Ovary (tissue), 9 donors: ENCODE data around the gene DOCK11. TPM values are rescaled to one million over a fixed set of nuclear protein-coding genes. Genes with fewer than 3 reads are reported as not detected.
"Not testable (repeated sequence)": the region's sequence is repeated elsewhere in the genome, so short reads cannot be mapped to it uniquely, and the experiment has no call there.

Experiments used
- DNase-seq, 5 donors: peaks; one replicate each; pipeline ENCODE4 v3.0.0-alpha.2; 2019 to 2020
- H3K27ac ChIP-seq, 2 donors: fragments of 200-600 bp; one replicate each; pipeline versions ENCODE4 v1.5.1 to v1.8.0; 2019 to 2022
- H3K27me3 ChIP-seq: fragments of 200-600 bp; one replicate; pipeline ENCODE4 v1.8.0; 2022
- H3K36me3 ChIP-seq: fragments of 200-600 bp; sonication (generic); one replicate; pipeline ENCODE4 v1.5.1; 2019
- H3K4me1 ChIP-seq: one replicate; pipeline ENCODE4 v1.8.1; 2013; ENCODE audit warnings: mild to moderate bottlenecking, moderate library complexity; ENCODE audit not compliant: insufficient read depth
- H3K4me3 ChIP-seq: fragments of 200-600 bp; sonication (generic); one replicate; pipeline ENCODE4 v1.5.1; 2017
- H3K9me3 ChIP-seq, 2 donors: fragments of 200-600 bp in 1 of 2; sonication (generic) in 1 of 2; one replicate each; pipeline versions ENCODE4 v1.5.1 to v1.8.1; 2013 to 2019; ENCODE audit warnings: mild to moderate bottlenecking in 1 of 2, moderate library complexity in 1 of 2
- EP300 ChIP-seq: sonication (generic); formaldehyde crosslinking; IDR thresholded peaks from one replicate; pipeline ENCODE4 v1.6.1; 2017; ENCODE audit warnings: antibody characterized with exemption
- POLR2A ChIP-seq: fragments of 450-650 bp; IDR thresholded peaks from one replicate; pipeline ENCODE4 v1.6.1; 2017; ENCODE audit warnings: antibody characterized with exemption, mild to moderate bottlenecking, moderate library complexity
- WGBS, 3 donors: extraction: QIAGEN DNeasy Blood & Tissue Kit in 1 of 3; methylation state at CpG; one replicate each; pipeline versions ENCODE4 v1.1.5 to v1.1.7; 2013 to 2017; 5-methylcytosine and 5-hydroxymethylcytosine counted together
- intact Hi-C, 4 donors: fragments of 100-400 bp; cut with DNase I; formaldehyde crosslinking; loops; one replicate each; pipeline versions ENCODE4 v1.11.0 to v1.15.1; 2022 to 2023
- polyA plus RNA-seq, 2 donors: library from polyadenylated mRNA; stranded (reverse); fragments of 200-250 nt in 1 of 2; fragments of 350-450 nt in 1 of 2; fragmentation: Illumina TruSeq in 1 of 2; extraction: RNeasy Lipid Tissue Mini Kit (QIAGEN cat#74804) in 1 of 2; gene quantifications; one replicate each; pipeline ENCODE4 v1.2.3, GENCODE V29; 2013 to 2014
- total RNA-seq, 7 donors: library from RNA; depleted of rRNA in 2 of 7; stranded (reverse); fragments of >200 nt in 2 of 7; fragmentation: NEBNext Ultra II Directional in 3 of 7; extraction: Animal tissue kit (Norgen Biotek cat#: 25700) in 3 of 7; gene quantifications; one replicate each; pipeline versions ENCODE4 v1.1.0 to v1.2.4, GENCODE V29; 2016 to 2023
- TF ChIP-seq, protein P1 (sequence below), 3 donors: fragments of 450-650 bp in 2 of 3; fragments of 200-600 bp in 1 of 3; IDR thresholded peaks; one replicate each; pipeline versions ENCODE4 v1.5.1 to v1.8.0; 2016 to 2022; ENCODE audit warnings: antibody characterized with exemption in 3 of 3, mild to moderate bottlenecking in 1 of 3
- donor health status: DM: no; HTN: no; CAD: no; lungs with moderate emphysema.
- donor health status: DM: no; HTN: no; CAD: no.
- donor health status: Bipolar disorder and iron deficiency.
- donor health status: DM: yes; HTN: yes; CAD: no.
- donor health status: DM: no; HTN: no; CAD: no.
- donor health status: DM: yes; HTN: yes; CAD: no.

The DOCK11 gene
- total and polyA plus RNA-seq, 9 donors = 3.6 to 18.5 (median 6.1) TPM

DNA sequence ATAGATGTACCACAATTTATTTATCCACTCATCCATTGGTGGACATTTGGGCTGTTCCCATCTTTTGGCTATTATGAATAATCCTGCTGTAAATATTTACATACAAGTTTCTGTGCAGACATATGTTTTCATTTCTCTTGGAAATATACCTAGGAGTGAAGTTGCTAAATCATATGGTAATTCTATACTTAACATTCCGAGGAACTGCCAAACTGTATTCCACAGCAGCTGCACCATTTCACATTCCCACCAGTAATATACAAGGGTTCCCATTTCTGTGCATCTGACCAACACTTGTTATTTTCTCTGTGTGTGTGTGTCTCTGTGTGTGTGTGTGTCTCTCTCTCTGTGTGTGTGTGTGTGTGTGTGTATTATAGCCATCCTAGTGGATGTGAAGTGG is 15.4 kb upstream of the DOCK11 start:
- 56 to 79% (median 67%) methylated on average over 1 of the region's 1 CpG for WGBS, 3 donors
- Histone ChIP-seq H3K36me3 (no peaks in the 10 kb centered on the region), H3K27me3 (no peaks in the 10 kb centered on the region), H3K4me1 (no peaks in the 10 kb centered on the region), H3K9me3 (no peaks in the 10 kb centered on the region), H3K27ac (no peak overlapping the region), H3K4me3 (no peak overlapping the region)
- no peak for DNase-seq
- TF ChIP-seq, protein P1, sequence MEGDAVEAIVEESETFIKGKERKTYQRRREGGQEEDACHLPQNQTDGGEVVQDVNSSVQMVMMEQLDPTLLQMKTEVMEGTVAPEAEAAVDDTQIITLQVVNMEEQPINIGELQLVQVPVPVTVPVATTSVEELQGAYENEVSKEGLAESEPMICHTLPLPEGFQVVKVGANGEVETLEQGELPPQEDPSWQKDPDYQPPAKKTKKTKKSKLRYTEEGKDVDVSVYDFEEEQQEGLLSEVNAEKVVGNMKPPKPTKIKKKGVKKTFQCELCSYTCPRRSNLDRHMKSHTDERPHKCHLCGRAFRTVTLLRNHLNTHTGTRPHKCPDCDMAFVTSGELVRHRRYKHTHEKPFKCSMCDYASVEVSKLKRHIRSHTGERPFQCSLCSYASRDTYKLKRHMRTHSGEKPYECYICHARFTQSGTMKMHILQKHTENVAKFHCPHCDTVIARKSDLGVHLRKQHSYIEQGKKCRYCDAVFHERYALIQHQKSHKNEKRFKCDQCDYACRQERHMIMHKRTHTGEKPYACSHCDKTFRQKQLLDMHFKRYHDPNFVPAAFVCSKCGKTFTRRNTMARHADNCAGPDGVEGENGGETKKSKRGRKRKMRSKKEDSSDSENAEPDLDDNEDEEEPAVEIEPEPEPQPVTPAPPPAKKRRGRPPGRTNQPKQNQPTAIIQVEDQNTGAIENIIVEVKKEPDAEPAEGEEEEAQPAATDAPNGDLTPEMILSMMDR (IDR thresholded peaks at IDR 0.05) = no peak
- TF ChIP-seq POLR2A = no peak
- no peak for TF ChIP-seq EP300
- intact Hi-C loops = no loop called here

DNA sequence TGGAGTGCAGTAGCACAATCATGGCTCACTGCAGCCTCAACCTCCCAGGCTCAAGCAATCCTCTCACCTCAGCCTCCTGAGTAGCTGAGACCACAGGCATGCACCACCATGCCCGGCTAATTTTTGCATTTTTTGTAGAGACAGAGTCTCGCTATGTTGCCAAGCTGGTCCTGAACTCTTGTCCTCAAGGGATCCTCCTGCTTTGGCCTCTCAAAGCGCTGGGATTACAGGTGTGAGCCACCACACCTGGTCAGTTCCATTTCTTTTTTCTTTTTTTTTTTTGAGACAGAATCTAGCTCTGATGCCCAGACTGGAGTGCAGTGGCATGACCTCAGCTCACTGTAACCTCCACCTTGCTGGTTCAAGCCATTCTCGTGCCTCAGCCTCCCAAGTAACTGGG is 13.2 kb upstream of the DOCK11 start:
- intact Hi-C loops, H3K9me3 ChIP-seq, H3K27ac ChIP-seq, H3K36me3 ChIP-seq, DNase-seq, H3K27me3 ChIP-seq, H3K4me1 ChIP-seq, H3K4me3 ChIP-seq: not testable (repeated sequence)
- 81 to 91% (median 85%) methylated on average over 4 of the region's 4 CpGs for WGBS, 3 donors

DNA sequence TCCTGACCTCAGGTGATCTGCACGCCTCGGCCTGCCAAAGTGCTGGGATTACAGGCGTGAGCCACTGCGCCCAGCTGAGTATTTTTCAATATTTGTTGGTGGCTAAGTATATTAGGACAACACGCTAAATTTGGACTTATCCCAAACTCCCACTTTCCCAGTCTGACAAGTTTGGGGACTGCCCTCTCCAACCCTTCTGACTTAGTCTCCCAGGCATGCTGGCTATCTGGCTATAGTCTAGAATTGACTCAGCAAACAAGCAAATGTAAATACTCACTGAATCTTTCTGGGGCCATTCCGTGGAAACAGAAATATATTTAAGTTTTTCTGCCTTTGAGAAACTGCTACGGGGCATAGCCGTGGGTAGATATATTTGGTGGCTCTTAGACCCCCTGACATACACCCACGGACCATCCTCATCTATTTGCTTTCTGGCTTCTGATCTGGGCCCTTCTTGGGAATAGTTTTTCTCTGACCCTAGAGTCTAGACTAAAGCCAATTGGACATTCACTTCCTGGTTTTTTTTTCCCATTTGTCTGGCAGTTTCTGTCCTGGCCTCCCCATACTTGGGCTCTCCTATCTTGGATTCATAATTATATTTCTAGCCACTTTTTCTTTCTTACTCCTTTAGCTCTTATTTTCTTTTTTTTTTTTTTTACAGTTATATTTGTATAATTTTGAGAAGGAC is 11.3 kb upstream of the DOCK11 start:
- intact Hi-C loops = no loop called here
- Histone ChIP-seq H3K27ac (no peak overlapping the region), H3K9me3 (no peaks in the 10 kb centered on the region), H3K27me3 (no peaks in the 10 kb centered on the region), H3K4me1 (no peaks in the 10 kb centered on the region), H3K4me3 (no peak overlapping the region), H3K36me3 (no peaks in the 10 kb centered on the region)
- 76 to 83% (median 77%) methylated on average over 9 of the region's 9 CpGs for WGBS, 3 donors
- no peak for TF ChIP-seq POLR2A
- no peak for TF ChIP-seq EP300
- TF ChIP-seq, protein P1 (IDR thresholded peaks at IDR 0.05) = no peak
- DNase-seq = no peak

DNA sequence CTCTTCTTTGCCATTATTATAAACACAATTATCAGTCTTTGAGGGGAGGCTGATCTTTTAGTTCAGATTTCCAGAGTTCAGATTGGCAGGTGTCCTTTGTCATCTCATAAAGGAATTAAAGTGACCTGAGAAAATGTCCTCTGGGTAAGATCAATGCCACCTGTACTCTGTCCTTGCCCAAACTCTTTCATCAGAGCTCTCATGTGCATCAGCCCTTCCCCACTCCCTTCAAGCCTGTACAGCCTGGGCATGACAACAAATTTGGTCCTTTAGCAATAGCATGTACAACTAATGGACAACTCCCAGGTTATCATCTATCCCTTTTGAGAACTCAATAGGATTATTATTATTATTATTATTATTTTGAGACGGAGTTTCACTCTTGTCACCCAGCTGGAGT is 8.9 kb upstream of the DOCK11 start:
- H3K27me3 ChIP-seq, H3K4me3 ChIP-seq, intact Hi-C loops, H3K4me1 ChIP-seq, H3K27ac ChIP-seq, H3K9me3 ChIP-seq, DNase-seq, H3K36me3 ChIP-seq: not testable (repeated sequence)
- WGBS, 3 donors = 66 to 82% (median 81%) methylated on average over 1 of the region's 1 CpG

DNA sequence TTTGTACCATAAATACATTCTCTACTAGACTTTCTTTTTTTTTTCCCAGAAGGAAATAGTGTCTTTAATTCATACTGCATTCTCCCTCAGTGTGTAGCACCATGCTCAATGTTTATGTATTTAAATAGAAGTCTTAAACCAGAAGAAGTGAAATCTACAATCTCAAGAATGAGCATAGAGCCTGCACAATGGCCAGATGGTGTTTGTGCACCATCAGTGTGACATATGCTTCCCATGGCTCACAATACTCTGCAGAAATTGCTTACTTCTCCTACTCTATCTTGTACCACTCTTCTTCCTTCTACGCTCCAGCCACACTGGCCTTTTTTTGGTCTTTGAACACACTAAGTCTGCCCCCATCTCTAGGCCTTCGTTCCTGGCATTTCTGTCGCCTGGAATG is 2.6 kb upstream of the DOCK11 start:
- TF ChIP-seq POLR2A = no peak
- no peak for TF ChIP-seq EP300
- TF ChIP-seq, protein P1 (IDR thresholded peaks at IDR 0.05) = no peak
- no peak for DNase-seq
- H3K9me3 ChIP-seq = no peaks in the 10 kb centered on the region
- 74 to 82% (median 79%) methylated on average over 3 of the region's 3 CpGs for WGBS, 3 donors
- intact Hi-C loops = no loop called here
- H3K27ac ChIP-seq = no peak overlapping the region
- no peaks in the 10 kb centered on the region for H3K27me3 ChIP-seq
- no peaks in the 10 kb centered on the region for H3K36me3 ChIP-seq
- no peak overlapping the region for H3K4me3 ChIP-seq
- no peaks in the 10 kb centered on the region for H3K4me1 ChIP-seq
